Measurements from ENCODE around the gene PRR16.

The PRR16 gene

DNA sequence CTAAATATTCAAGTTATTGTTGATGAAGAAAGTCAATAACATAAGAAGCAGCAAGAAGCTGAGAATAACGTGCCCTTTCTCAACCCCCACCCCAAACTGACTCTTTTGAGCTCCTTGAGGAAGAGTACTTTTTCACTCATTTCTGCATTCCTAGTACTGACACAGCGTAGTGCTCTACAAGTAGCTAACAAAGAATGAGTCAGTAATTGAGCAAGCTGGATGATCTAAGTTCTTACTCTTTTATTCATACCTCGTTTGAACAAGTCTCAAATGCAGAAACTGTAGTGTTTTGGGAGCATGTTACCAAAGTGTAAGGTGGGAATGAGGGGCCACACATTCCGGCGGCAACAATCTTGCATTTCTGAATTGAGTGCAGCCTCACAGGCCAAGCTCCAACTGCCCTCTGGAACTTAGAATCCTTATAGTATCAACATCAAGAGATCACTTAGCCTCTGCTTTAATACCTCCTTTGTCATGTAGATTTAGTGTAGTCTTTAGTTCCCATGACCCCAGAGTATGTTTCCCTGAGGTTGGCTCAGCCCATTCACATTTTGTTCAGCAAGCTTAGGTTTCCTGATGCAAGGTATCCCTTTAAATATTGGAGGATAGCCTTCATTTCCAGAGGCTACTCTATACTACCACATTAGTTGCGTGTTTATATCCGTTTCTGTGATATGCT, 152.0 kb downstream of the PRR16 start:
- Histone ChIP-seq H3K36me3 (ENCODE audit: control insufficient read depth, low read depth, low read length) (no peaks in the 10 kb centered on the region), H3K4me3 (ENCODE audit: low read length) (no peak overlapping the region), H3K9me3 (ENCODE audit: control insufficient read depth, low read depth, low read length) (no peaks in the 10 kb centered on the region), H3K4me1 (ENCODE audit: control insufficient read depth, low read depth, low read length) (peaks cover 11% of the 10 kb centered on the region), H3K27ac (ENCODE audit: low read length) (no peak overlapping the region), H3K9ac (ENCODE audit: low read length) (no peak overlapping the region), H3K27me3 (ENCODE audit: control insufficient read depth, insufficient read depth, low read length) (peaks cover 12% of the 10 kb centered on the region)

DNA sequence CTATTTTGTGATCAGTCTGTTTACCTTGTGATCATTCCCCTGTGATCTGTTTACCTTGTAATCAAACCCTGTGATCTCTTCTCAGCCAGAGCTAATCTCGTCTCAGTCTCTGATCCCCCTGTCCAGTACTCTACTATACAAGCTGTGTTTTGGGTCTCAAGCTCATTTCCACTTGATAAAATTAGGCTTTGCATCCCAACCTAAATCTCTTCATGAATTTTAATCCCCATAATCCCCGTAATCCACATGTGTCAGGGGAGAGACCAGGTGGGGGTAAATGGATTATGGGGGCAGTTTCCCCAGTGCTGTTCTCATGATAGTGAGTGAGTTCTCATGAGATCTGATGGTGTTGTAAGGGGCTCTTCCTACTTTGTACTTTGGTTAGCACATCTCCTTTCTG, 157.2 kb downstream of the PRR16 start:
- no peak overlapping the region for H3K4me3 ChIP-seq (ENCODE audit: low read length)
- H3K36me3 ChIP-seq (ENCODE audit: control insufficient read depth, low read depth, low read length): no peaks in the 10 kb centered on the region
- H3K4me1 ChIP-seq (ENCODE audit: control insufficient read depth, low read depth, low read length): peaks cover 4% of the 10 kb centered on the region
- no peak overlapping the region for H3K27ac ChIP-seq (ENCODE audit: low read length)
- peaks cover 22% of the 10 kb centered on the region for H3K27me3 ChIP-seq (ENCODE audit: control insufficient read depth, insufficient read depth, low read length)
- no peaks in the 10 kb centered on the region for H3K9me3 ChIP-seq (ENCODE audit: control insufficient read depth, low read depth, low read length)
- no peak overlapping the region for H3K9ac ChIP-seq (ENCODE audit: low read length)

DNA sequence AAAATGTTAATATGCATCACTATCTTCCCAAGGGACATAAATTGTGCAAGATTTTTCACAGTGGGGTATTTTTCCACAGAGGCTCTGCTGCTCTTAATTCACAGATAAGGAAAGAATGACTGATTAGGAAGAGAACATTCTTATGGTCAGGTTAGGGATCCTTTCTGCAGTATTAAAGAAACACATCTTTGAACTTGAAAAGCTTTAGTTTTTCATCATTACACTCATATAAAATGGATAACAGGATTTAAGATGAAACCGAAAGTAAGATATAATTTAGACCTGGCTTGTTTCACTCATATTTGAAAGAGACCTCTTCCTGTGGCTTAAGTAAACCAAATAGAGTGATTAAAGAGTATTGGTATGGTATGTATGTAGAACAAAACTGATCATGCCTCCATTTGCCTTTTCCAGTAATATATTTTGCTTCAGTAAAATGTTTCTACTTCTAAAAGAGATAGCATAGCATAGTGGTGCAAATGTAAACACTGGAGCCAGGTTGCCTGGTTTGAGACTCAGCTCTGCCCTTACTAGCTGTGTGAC, 160.0 kb downstream of the PRR16 start:
- Histone ChIP-seq H3K4me3 (ENCODE audit: low read length) (no peak overlapping the region), H3K36me3 (ENCODE audit: control insufficient read depth, low read depth, low read length) (no peaks in the 10 kb centered on the region), H3K27ac (ENCODE audit: low read length) (no peak overlapping the region), H3K27me3 (ENCODE audit: control insufficient read depth, insufficient read depth, low read length) (peaks cover 22% of the 10 kb centered on the region), H3K4me1 (ENCODE audit: control insufficient read depth, low read depth, low read length) (no peaks in the 10 kb centered on the region), H3K9me3 (ENCODE audit: control insufficient read depth, low read depth, low read length) (no peaks in the 10 kb centered on the region), H3K9ac (ENCODE audit: low read length) (no peak overlapping the region)

DNA sequence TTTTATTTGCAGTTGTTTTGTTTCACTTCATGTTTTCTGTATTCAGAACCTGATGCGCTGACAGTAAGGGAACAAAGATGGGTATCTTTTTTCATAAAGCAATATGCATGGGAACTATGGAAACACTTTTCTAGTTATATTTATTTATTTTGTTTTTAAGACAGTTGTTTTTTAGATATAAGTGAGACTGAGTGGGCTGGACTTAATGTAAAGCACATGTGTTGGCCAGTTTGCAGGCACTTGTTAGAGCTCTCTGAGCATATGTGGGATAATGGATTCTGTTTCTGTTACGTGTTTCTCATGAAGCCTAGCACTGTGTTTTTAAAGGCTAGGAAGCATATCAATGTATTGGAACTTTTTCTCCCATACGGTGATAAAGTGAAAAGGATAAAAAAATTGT, 164.1 kb downstream of the PRR16 start:
- no peaks in the 10 kb centered on the region for H3K4me1 ChIP-seq (ENCODE audit: control insufficient read depth, low read depth, low read length)
- no peaks in the 10 kb centered on the region for H3K27me3 ChIP-seq (ENCODE audit: control insufficient read depth, insufficient read depth, low read length)
- no peaks in the 10 kb centered on the region for H3K36me3 ChIP-seq (ENCODE audit: control insufficient read depth, low read depth, low read length)
- H3K9ac ChIP-seq (ENCODE audit: low read length): no peak overlapping the region
- H3K27ac ChIP-seq (ENCODE audit: low read length): no peak overlapping the region
- H3K9me3 ChIP-seq (ENCODE audit: control insufficient read depth, low read depth, low read length): no peaks in the 10 kb centered on the region
- H3K4me3 ChIP-seq (ENCODE audit: low read length): no peak overlapping the region

DNA sequence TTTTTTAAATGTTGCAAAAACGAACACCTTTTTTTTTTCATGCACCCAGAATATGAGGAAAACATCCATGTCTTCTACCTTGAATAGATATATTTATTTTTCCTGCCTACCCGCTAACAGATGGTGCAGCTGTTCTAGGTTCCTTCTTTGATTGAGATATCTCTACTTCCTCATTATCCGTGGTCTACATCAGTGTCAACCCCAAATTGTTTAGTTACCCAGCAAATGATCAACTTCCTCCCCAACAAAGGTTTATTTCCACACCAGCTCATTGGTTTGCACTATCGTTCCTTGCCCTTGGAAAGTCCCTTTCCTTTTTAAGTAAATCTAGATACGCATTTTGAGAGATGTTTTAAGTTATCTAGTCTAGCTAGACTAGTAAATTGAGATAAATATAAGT, 166.4 kb downstream of the PRR16 start:
- Histone ChIP-seq H3K27ac (ENCODE audit: low read length) (no peak overlapping the region), H3K4me1 (ENCODE audit: control insufficient read depth, low read depth, low read length) (no peaks in the 10 kb centered on the region), H3K9me3 (ENCODE audit: control insufficient read depth, low read depth, low read length) (no peaks in the 10 kb centered on the region)

DNA sequence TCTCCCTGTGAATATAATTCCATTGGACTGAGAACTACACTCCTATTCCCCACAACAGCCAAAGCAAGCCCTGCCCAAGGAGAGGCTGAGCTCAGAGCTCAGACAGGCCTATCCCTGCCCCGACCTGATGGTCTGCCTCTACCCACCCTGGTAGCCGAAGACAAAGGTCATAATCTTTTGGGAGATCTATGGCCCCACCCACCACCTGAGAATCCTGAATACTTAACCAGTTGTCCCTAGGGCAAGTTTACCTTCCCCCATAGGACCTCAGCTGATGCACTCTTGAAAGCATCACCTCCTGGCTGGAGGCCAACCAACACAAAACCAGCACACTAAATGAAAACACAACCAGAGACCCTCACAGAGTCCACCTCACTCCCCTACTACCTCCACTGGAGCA, 167.5 kb downstream of the PRR16 start:
- H3K36me3 ChIP-seq (ENCODE audit: control insufficient read depth, low read depth, low read length): no peaks in the 10 kb centered on the region
- H3K27me3 ChIP-seq (ENCODE audit: control insufficient read depth, insufficient read depth, low read length): no peaks in the 10 kb centered on the region
- no peaks in the 10 kb centered on the region for H3K9me3 ChIP-seq (ENCODE audit: control insufficient read depth, low read depth, low read length)
- no peak overlapping the region for H3K4me3 ChIP-seq (ENCODE audit: low read length)
- no peak overlapping the region for H3K27ac ChIP-seq (ENCODE audit: low read length)
- H3K9ac ChIP-seq (ENCODE audit: low read length): no peak overlapping the region
- no peaks in the 10 kb centered on the region for H3K4me1 ChIP-seq (ENCODE audit: control insufficient read depth, low read depth, low read length)

More for the DNA sequence above, 166.4 kb downstream of the PRR16 start:
- H3K9ac ChIP-seq (ENCODE audit: low read length): no peak overlapping the region
- no peaks in the 10 kb centered on the region for H3K27me3 ChIP-seq (ENCODE audit: control insufficient read depth, insufficient read depth, low read length)
- H3K4me3 ChIP-seq (ENCODE audit: low read length): no peak overlapping the region
- no peaks in the 10 kb centered on the region for H3K36me3 ChIP-seq (ENCODE audit: control insufficient read depth, low read depth, low read length)

DNA sequence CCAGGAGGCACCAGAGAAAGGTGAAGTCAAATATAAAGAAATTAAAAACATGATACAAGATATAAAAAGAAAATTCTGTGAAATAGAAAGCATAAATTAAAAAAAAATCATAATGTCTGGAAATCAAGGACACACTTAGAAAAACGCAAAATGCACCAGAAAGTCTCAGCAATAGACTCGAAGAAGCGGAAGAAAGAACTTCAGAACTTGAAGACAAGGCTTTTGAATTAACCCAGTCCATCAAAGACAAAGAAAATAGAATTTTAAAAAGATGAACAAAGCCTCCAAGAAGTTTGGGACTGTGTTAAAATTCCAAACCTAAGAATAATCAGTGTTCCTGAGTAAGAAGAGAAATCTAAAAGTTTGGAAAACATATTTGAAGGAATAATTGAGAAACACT, 168.3 kb downstream of the PRR16 start:
- Histone ChIP-seq H3K27ac (ENCODE audit: low read length) (no peak overlapping the region), H3K9ac (ENCODE audit: low read length) (no peak overlapping the region), H3K4me3 (ENCODE audit: low read length) (no peak overlapping the region), H3K9me3 (ENCODE audit: control insufficient read depth, low read depth, low read length) (no peaks in the 10 kb centered on the region), H3K4me1 (ENCODE audit: control insufficient read depth, low read depth, low read length) (no peaks in the 10 kb centered on the region), H3K27me3 (ENCODE audit: control insufficient read depth, insufficient read depth, low read length) (no peaks in the 10 kb centered on the region), H3K36me3 (ENCODE audit: control insufficient read depth, low read depth, low read length) (no peaks in the 10 kb centered on the region)

DNA sequence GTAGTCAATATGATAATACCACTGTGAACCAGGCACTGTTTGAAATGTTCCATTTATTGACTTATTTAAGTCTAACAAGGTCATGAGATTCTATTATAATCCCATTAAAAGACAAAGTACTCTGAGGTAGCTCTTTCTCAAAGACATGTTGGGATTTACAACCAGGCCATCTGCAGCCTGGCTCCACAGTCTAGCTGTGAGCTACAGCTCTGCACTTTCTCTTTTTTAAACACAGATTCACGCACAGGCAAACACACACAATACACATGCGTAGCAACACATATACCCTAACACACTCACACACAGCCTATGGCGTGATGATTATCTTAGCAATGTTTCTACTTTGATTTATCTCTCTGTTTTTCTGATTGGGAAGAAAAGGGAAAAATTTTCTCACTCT, 174.3 kb downstream of the PRR16 start:
- Histone ChIP-seq H3K36me3 (ENCODE audit: control insufficient read depth, low read depth, low read length) (no peaks in the 10 kb centered on the region), H3K9ac (ENCODE audit: low read length) (no peak overlapping the region), H3K4me3 (ENCODE audit: low read length) (no peak overlapping the region), H3K4me1 (ENCODE audit: control insufficient read depth, low read depth, low read length) (no peaks in the 10 kb centered on the region), H3K9me3 (ENCODE audit: control insufficient read depth, low read depth, low read length) (no peaks in the 10 kb centered on the region), H3K27ac (ENCODE audit: low read length) (no peak overlapping the region), H3K27me3 (ENCODE audit: control insufficient read depth, insufficient read depth, low read length) (no peaks in the 10 kb centered on the region)

DNA sequence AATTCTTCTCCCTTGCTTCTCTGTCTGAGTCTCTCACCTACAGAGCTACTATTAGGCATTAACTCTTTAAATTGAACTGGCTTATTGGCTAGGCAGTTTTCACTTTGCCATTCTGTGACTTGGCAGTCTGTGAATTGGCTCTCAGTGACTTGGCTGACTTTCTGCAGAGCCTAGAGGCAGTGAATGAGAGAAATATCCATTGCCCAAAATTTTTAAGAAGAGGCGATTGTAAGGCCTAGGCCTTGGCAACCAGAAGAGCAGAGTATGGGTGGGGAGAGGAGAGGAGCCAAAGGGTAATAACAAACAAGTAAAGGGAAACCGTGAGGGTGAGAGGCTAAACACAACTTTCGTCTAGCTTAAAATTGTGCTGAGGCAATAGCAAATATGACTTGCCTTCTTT, 176.7 kb downstream of the PRR16 start:
- H3K36me3 ChIP-seq (ENCODE audit: control insufficient read depth, low read depth, low read length): no peaks in the 10 kb centered on the region
- no peak overlapping the region for H3K27ac ChIP-seq (ENCODE audit: low read length)
- H3K4me1 ChIP-seq (ENCODE audit: control insufficient read depth, low read depth, low read length): no peaks in the 10 kb centered on the region
- no peaks in the 10 kb centered on the region for H3K9me3 ChIP-seq (ENCODE audit: control insufficient read depth, low read depth, low read length)
- H3K27me3 ChIP-seq (ENCODE audit: control insufficient read depth, insufficient read depth, low read length): no peaks in the 10 kb centered on the region
- H3K9ac ChIP-seq (ENCODE audit: low read length): no peak overlapping the region
- H3K4me3 ChIP-seq (ENCODE audit: low read length): no peak overlapping the region

DNA sequence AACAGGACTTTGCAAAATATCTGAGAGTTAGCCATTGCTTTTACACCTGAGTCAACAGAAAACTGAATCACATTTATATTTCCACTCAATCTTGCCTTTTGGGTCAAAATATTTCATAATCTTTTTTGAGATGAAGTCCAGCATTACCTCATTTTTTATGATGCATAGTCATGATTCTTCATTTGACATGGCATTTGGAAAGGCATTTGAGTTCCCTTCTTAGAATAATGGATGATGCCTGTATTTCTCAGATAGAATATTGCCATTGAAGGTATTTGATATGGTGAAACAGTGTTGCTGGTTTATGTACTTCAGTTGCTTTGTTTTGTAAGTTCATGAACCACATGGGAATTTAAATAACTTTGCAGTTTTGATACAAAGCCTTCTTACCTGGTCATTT, 180.4 kb downstream of the PRR16 start:
- H3K9me3 ChIP-seq (ENCODE audit: control insufficient read depth, low read depth, low read length): no peaks in the 10 kb centered on the region
- no peaks in the 10 kb centered on the region for H3K36me3 ChIP-seq (ENCODE audit: control insufficient read depth, low read depth, low read length)
- no peak overlapping the region for H3K9ac ChIP-seq (ENCODE audit: low read length)
- H3K27me3 ChIP-seq (ENCODE audit: control insufficient read depth, insufficient read depth, low read length): no peaks in the 10 kb centered on the region
- H3K27ac ChIP-seq (ENCODE audit: low read length): no peak overlapping the region
- H3K4me3 ChIP-seq (ENCODE audit: low read length): no peak overlapping the region
- no peaks in the 10 kb centered on the region for H3K4me1 ChIP-seq (ENCODE audit: control insufficient read depth, low read depth, low read length)

DNA sequence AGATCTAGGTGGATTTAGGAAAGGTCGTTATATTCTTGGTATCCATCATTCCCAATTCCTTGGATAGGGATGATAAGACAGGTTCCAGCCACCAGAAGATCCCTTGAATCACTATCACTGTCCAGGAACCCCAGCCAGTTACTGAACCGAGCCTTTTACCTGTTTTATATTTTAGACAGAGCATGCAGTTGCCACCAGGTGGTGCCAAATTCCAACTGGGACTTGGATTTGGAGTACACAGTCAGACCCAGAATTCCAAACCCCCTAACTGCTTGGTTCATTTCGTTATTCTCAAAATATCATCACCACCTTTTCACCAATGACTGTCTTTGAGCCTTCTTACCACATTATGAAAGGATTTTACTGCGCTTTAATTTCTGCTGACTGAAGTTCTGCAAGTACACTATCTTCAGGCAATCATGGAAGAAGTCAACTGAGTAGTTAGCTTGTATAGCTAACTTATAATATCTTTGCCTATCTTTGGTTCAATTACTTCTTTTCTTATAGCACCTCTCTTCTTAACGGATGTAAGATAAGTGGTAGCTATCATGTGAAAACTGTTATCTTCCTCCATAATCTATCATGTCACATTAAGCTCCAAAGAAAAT, 191.8 kb downstream of the PRR16 start:
- Histone ChIP-seq H3K4me3 (ENCODE audit: low read length) (no peak overlapping the region), H3K27ac (ENCODE audit: low read length) (no peak overlapping the region), H3K9ac (ENCODE audit: low read length) (no peak overlapping the region), H3K9me3 (ENCODE audit: control insufficient read depth, low read depth, low read length) (no peaks in the 10 kb centered on the region), H3K36me3 (ENCODE audit: control insufficient read depth, low read depth, low read length) (no peaks in the 10 kb centered on the region), H3K4me1 (ENCODE audit: control insufficient read depth, low read depth, low read length) (peaks cover 20% of the 10 kb centered on the region), H3K27me3 (ENCODE audit: control insufficient read depth, insufficient read depth, low read length) (no peaks in the 10 kb centered on the region)

DNA sequence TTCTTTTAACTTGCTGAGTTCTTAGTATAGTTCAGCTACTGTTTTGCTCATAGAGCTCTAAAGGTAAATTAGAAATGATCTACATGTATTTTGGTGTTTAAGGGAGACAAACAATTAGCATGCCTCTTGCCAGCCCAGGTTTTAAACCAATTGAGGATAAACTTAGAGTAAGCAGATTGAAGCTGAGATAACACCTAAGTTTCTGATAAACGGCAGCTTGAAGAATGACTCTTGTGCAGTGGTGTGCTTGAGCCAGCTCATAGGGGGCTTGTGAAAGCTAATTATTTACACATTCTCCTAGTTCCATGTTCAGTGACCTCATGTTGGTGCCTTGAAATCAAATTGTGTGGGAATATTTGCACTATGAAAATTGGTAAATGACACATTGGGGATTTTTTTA, 193.0 kb downstream of the PRR16 start:
- peaks cover 20% of the 10 kb centered on the region for H3K4me1 ChIP-seq (ENCODE audit: control insufficient read depth, low read depth, low read length)
- H3K27ac ChIP-seq (ENCODE audit: low read length): no peak overlapping the region
- H3K4me3 ChIP-seq (ENCODE audit: low read length): no peak overlapping the region
- H3K36me3 ChIP-seq (ENCODE audit: control insufficient read depth, low read depth, low read length): no peaks in the 10 kb centered on the region
- no peaks in the 10 kb centered on the region for H3K27me3 ChIP-seq (ENCODE audit: control insufficient read depth, insufficient read depth, low read length)
- H3K9me3 ChIP-seq (ENCODE audit: control insufficient read depth, low read depth, low read length): no peaks in the 10 kb centered on the region
- no peak overlapping the region for H3K9ac ChIP-seq (ENCODE audit: low read length)
